ENCODE results near the gene ITGA3. TPM values are rescaled to one million over a fixed set of nuclear protein-coding genes. Genes with fewer than 3 reads are reported as not detected.
A peak's percentile ranks its signal among the peaks of the same experiment; 100 is the strongest.

Gene ITGA3
- total and polyA plus RNA-seq, 10 donors, result 5.5 to 52.3 (median 32.8) TPM

- no peak overlapping the region for H3K4me3 ChIP-seq
- H3K9me3 ChIP-seq, result no peaks in the 10 kb centered on the region
- DNase-seq, result no peak
- WGBS, 5 donors, result 95 to 98% (median 96%) methylated on average over 5 of the region's 5 CpGs
- H3K4me1 ChIP-seq, result peaks cover 12 to 59% (median 34%) of the 10 kb centered on the region in 6 donors
- intact Hi-C loops (cut with DNase I; ENCODE audit: low total_unique reads), result no loop called here
- H3K27ac ChIP-seq, result no peak overlapping the region
- H3K36me3 ChIP-seq, result no peaks in the 10 kb centered on the region
- TF ChIP-seq POLR2A (IDR thresholded peaks at IDR 0.05) (no peak), POLR2AphosphoS5 (IDR thresholded peaks at IDR 0.05) (no peak), CTCF (IDR thresholded peaks at IDR 0.05 in 8 of 11, conservative IDR thresholded peaks at IDR 0.05 in 3 of 11) (no peak)
- peaks cover 0 to 8% (median 0%) of the 10 kb centered on the region in 7 donors for H3K27me3 ChIP-seq (replicated peaks in 1 of 7)
Measured at GRCh38 chr17:50042211-50042610, 13.7 kb upstream of the ITGA3 start.

DNA sequence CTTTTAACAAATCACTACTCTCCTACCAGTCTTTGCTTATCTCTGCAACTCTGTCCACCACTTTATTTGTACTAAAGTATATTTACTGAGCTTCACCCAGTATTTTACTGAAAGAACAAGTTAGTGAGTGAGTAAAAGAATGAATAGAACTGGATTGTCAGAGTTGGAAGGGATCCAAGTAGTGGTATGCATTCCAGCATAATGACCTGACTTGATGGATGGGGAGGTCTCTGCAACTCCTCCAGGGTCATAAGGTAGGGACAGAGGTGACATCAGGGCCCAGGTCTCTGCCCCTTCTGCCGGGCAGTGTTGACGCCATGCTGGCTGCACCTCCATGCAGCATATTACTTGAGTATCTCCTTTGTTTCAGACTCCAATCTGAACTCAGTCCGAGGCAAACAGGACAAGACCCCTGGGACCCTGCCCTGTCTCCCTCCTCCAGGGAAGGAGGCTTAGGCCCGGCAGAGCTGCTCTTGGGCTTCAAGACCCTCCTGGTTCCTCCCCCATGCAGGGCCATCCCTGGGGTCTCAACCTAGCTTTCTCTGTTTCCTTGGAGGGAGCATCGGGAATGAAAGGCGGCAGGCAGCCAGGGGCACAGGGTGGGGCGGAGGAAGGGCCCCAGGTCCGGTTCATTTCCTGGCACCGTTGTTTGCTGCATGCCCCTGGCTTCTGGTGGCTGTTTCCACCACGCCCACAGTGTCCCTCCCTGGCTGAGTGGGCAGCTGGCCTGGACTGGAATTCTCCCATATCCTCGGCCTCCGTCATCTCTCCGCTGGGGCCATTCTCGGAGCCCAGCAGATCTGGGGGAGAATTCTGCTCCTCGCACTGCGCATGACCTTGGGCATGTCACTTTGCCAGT lies 12.4 kb upstream of the ITGA3 start:
- H3K27ac ChIP-seq, result peak overlapping the region; percentile 27 to 76 (median 60)
- no peak overlapping the region for H3K4me3 ChIP-seq
- WGBS, 5 donors, result 52 to 71% (median 65%) methylated on average over 13 to 16 of the region's 16 CpGs
- peaks cover 0 to 8% (median 0%) of the 10 kb centered on the region in 7 donors for H3K27me3 ChIP-seq (replicated peaks in 1 of 7)
- DNase-seq, result peak; percentile 88
- no peak for TF ChIP-seq CTCF (IDR thresholded peaks at IDR 0.05 in 8 of 11, conservative IDR thresholded peaks at IDR 0.05 in 3 of 11)
- no peak for TF ChIP-seq POLR2A (IDR thresholded peaks at IDR 0.05)
- peak; percentile 70 to 81 (median 78) for TF ChIP-seq POLR2AphosphoS5 (IDR thresholded peaks at IDR 0.05)
- H3K36me3 ChIP-seq, result no peaks in the 10 kb centered on the region
- H3K4me1 ChIP-seq, result peaks cover 12 to 55% (median 31%) of the 10 kb centered on the region in 6 donors
- H3K9me3 ChIP-seq, result no peaks in the 10 kb centered on the region
- intact Hi-C loops (cut with DNase I; ENCODE audit: low total_unique reads), result no loop called here

DNA sequence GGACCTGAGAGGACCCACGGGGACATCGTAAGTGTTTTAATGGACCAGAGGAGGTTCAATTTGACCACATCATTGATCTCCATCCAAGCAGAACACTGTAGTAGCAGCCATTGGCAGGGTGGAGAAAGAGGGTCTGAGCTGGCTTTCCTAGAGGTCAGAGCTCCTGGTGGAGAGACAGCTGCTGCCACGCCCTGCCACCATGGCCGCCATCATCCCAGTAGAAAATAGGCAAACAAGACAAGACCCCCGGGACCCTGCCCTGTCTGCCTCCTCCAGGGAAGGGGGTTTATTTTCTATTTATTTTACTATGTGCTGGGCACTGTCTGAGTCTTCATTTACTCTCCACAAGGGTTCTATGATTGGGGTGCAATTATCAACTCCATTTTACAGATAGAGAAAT lies 11.4 kb upstream of the ITGA3 start:
- H3K27ac ChIP-seq, result peak overlapping the region in 6 of 8 donors; percentile 47 to 76 (median 67)
- intact Hi-C loops (cut with DNase I; ENCODE audit: low total_unique reads), result no loop called here
- WGBS, 5 donors, result 87 to 98% (median 92%) methylated on average over 5 of the region's 5 CpGs

More for the DNA sequence above, 11.4 kb upstream of the ITGA3 start:
- Histone ChIP-seq H3K4me1 (peaks cover 12 to 58% (median 31%) of the 10 kb centered on the region in 6 donors), H3K27me3 (replicated peaks in 1 of 7) (peaks cover 0 to 8% (median 0%) of the 10 kb centered on the region in 7 donors), H3K9me3 (no peaks in the 10 kb centered on the region), H3K36me3 (no peaks in the 10 kb centered on the region), H3K4me3 (no peak overlapping the region)
- TF ChIP-seq POLR2A (IDR thresholded peaks at IDR 0.05) (no peak), POLR2AphosphoS5 (IDR thresholded peaks at IDR 0.05) (no peak), CTCF (IDR thresholded peaks at IDR 0.05 in 8 of 11, conservative IDR thresholded peaks at IDR 0.05 in 3 of 11) (no peak)
- peak; percentile 28 for DNase-seq

All from spleen (tissue), 11 donors.